Panc1 (cell line): ENCODE data around the gene BHLHE23. TPM values are rescaled to one million over a fixed set of nuclear protein-coding genes. Genes with fewer than 3 reads are reported as not detected.

Experiments used
- ATAC-seq: fragments of 200-7000 bp; cut with Tn5 transposase; 2 replicates; pipeline ENCODE4 v1.9.1; 2020; ENCODE audit warnings: mild to moderate bottlenecking, moderate library complexity
- BruUV-seq: library from RNA; stranded (reverse); fragments of 400-500 nt; replicated peaks from 2 replicates; lab custom pipeline; 2021; lab: Mats Ljungman, UMichigan
- CTCF ChIA-PET: fragments of 300-600 bp; sonication (Branson Sonifier 250); formaldehyde crosslinking; loops from one replicate; lab custom pipeline; 2022; ENCODE audit warnings: antibody characterized with exemption; lab: Charles Lee
- POLR2A ChIA-PET: fragments of 300-600 bp; sonication (Branson Sonifier 250); formaldehyde crosslinking; loops from one replicate; lab custom pipeline; 2022; ENCODE audit warnings: antibody characterized with exemption; lab: Charles Lee
- DNase-seq: peaks from one replicate; pipeline ENCODE4 v3.0.0-alpha.2; 2010; ENCODE audit warnings: low read depth, low spot score
- H3K27ac ChIP-seq: 2 replicates; pipeline ENCODE4 v1.5.1; 2011; ENCODE audit warnings: mild to moderate bottlenecking, low read length, inconsistent platforms
- H3K27me3 ChIP-seq: fragments of 200-500 bp; sonication (Bioruptor generic); 2 replicates; pipeline ENCODE4 v1.6.0; 2014; ENCODE audit warnings: low read length, inconsistent platforms; ENCODE audit not compliant: control insufficient read depth, insufficient read depth
- H3K36me3 ChIP-seq: fragments of 200-500 bp; sonication (Bioruptor generic); 2 replicates; pipeline ENCODE4 v1.5.1; 2014; ENCODE audit warnings: inconsistent platforms, mild to moderate bottlenecking, low read length, moderate library complexity; ENCODE audit not compliant: control insufficient read depth, insufficient read depth
- H3K4me1 ChIP-seq: 2 replicates; pipeline ENCODE4 v1.5.1; 2011; ENCODE audit warnings: inconsistent platforms, mild to moderate bottlenecking, low read length, moderate library complexity; ENCODE audit not compliant: control insufficient read depth, insufficient read depth
- H3K4me3 ChIP-seq, 2 experiments: 2 replicates each; pipeline ENCODE4 v1.5.1; 2011 to 2012; ENCODE audit warnings: low read depth in 2 of 2, low read length in 2 of 2, mild to moderate bottlenecking in 2 of 2, inconsistent platforms in 1 of 2, moderate library complexity in 1 of 2
- H3K9me3 ChIP-seq: fragments of 200-500 bp; sonication (Bioruptor generic); 2 replicates; pipeline ENCODE4 v1.5.1; 2014; ENCODE audit warnings: low read depth, mild to moderate bottlenecking, inconsistent platforms, low read length, moderate library complexity; ENCODE audit not compliant: control insufficient read depth, insufficient read depth
- POLR2AphosphoS5 ChIP-seq: IDR thresholded peaks from 2 replicates; pipeline ENCODE4 v1.6.1; 2012; ENCODE audit warnings: mild to moderate bottlenecking, low read depth, low read length, moderate library complexity
- SIN3A ChIP-seq: IDR thresholded peaks from 2 replicates; pipeline ENCODE4 v1.6.1; 2012; ENCODE audit warnings: low read depth, mild to moderate bottlenecking, low read length, moderate library complexity, borderline replicate concordance; ENCODE audit not compliant: insufficient read depth
- TCF7L2 ChIP-seq: IDR thresholded peaks from 2 replicates; pipeline ENCODE4 v1.6.1; 2011; ENCODE audit warnings: mild to moderate bottlenecking, low read depth, low read length, inconsistent platforms
- in situ Hi-C: cut with HindIII; loops from 2 replicates; pipeline ENCODE4 v1.10.0; 2016; ENCODE audit warnings: low sequenced_read_pairs, low pct_unique_long_range_greater_than_20kb
- intact Hi-C: fragments of 100-400 bp; cut with micrococcal nuclease; formaldehyde crosslinking; loops from one replicate; pipeline ENCODE4 v1.10.0; 2022; ENCODE audit not compliant: unreplicated experiment
- total RNA-seq: library from RNA; stranded (reverse); gene quantifications from one replicate; pipeline ENCODE4 v1.2.1, GENCODE V29; 2021; ENCODE audit not compliant: unreplicated experiment
- TF ChIP-seq, protein P1 (sequence below): fragments of 450-650 bp; IDR thresholded peaks from 2 replicates; pipeline ENCODE4 v1.5.1; 2017; ENCODE audit warnings: mild to moderate bottlenecking
- TF ChIP-seq, protein P2 (sequence below), 2 experiments: IDR thresholded peaks; 2 replicates each; pipeline ENCODE4 v1.6.1; 2011 to 2012; ENCODE audit warnings: low read depth in 2 of 2, control low read depth in 1 of 2, low read length in 1 of 2, mild to moderate bottlenecking in 1 of 2, moderate library complexity in 1 of 2; ENCODE audit not compliant: insufficient read depth in 1 of 2

BHLHE23 gene
- total RNA-seq, 1 experiment from 2014 or later: not detected

DNA sequence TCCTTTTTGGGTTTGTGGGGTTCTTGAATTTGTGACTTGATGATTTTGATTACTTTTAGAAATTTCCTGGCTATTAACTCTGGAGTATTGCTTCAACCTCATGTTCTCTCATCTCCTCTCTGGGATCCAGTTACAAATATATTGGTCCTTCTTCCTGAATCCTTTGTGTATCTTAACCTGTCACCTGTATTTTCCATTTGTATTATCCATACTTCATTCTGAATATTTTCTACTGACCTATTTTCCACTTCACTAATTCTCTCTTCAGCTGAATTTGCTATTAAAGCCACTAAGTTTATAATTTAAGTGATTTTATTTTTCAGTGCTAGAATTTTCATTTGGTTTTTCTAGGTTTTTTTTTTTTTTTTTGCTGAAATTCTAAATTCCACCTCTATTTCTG is 6.4 kb upstream of the BHLHE23 start:
- no peaks in the 10 kb centered on the region for H3K36me3 ChIP-seq
- CTCF ChIA-PET: no interaction called here
- intact Hi-C loops: no loop called here
- no TSS peak for BruUV-seq
- in situ Hi-C loops: no loop called here
- peaks cover 8% of the 10 kb centered on the region for H3K9me3 ChIP-seq
- POLR2A ChIA-PET: no interaction called here
- no peak for ATAC-seq
- H3K4me3 ChIP-seq: no peak overlapping the region
- TF ChIP-seq SIN3A (no peak), POLR2AphosphoS5 (no peak), TCF7L2 (no peak)
- TF ChIP-seq, protein P1, sequence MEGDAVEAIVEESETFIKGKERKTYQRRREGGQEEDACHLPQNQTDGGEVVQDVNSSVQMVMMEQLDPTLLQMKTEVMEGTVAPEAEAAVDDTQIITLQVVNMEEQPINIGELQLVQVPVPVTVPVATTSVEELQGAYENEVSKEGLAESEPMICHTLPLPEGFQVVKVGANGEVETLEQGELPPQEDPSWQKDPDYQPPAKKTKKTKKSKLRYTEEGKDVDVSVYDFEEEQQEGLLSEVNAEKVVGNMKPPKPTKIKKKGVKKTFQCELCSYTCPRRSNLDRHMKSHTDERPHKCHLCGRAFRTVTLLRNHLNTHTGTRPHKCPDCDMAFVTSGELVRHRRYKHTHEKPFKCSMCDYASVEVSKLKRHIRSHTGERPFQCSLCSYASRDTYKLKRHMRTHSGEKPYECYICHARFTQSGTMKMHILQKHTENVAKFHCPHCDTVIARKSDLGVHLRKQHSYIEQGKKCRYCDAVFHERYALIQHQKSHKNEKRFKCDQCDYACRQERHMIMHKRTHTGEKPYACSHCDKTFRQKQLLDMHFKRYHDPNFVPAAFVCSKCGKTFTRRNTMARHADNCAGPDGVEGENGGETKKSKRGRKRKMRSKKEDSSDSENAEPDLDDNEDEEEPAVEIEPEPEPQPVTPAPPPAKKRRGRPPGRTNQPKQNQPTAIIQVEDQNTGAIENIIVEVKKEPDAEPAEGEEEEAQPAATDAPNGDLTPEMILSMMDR: no peak
- TF ChIP-seq, protein P2, sequence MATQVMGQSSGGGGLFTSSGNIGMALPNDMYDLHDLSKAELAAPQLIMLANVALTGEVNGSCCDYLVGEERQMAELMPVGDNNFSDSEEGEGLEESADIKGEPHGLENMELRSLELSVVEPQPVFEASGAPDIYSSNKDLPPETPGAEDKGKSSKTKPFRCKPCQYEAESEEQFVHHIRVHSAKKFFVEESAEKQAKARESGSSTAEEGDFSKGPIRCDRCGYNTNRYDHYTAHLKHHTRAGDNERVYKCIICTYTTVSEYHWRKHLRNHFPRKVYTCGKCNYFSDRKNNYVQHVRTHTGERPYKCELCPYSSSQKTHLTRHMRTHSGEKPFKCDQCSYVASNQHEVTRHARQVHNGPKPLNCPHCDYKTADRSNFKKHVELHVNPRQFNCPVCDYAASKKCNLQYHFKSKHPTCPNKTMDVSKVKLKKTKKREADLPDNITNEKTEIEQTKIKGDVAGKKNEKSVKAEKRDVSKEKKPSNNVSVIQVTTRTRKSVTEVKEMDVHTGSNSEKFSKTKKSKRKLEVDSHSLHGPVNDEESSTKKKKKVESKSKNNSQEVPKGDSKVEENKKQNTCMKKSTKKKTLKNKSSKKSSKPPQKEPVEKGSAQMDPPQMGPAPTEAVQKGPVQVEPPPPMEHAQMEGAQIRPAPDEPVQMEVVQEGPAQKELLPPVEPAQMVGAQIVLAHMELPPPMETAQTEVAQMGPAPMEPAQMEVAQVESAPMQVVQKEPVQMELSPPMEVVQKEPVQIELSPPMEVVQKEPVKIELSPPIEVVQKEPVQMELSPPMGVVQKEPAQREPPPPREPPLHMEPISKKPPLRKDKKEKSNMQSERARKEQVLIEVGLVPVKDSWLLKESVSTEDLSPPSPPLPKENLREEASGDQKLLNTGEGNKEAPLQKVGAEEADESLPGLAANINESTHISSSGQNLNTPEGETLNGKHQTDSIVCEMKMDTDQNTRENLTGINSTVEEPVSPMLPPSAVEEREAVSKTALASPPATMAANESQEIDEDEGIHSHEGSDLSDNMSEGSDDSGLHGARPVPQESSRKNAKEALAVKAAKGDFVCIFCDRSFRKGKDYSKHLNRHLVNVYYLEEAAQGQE (IDR thresholded peaks at IDR 0.05; ENCODE audit: insufficient read depth in 1 of 2, low read depth in 2 of 2, low read length in 1 of 2): no peak
- peaks cover 6% of the 10 kb centered on the region for H3K4me1 ChIP-seq
- no peaks in the 10 kb centered on the region for H3K27me3 ChIP-seq
- no peak overlapping the region for H3K27ac ChIP-seq
- no peak for DNase-seq

DNA sequence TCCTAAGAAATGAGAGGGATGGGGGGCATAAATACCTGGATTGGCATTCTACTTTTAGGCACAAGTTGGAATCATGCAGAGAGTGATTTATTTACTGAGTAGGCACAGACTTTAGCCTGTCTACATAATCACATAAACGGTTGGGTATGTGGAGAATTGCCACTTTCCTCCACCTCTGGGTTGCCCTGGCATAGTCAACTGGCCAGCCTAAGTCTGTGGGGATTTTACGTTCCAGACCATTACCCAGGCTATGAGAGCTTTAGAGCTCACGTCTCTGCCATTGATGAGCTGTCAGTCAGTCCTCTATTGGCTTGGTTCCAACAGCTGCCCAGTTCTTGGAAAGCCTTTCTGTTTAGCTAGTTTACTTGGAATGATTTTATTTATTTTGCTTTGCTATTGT is 5.0 kb upstream of the BHLHE23 start:
- Histone ChIP-seq H3K9me3 (peaks cover 8% of the 10 kb centered on the region), H3K4me1 (peaks cover 6% of the 10 kb centered on the region), H3K36me3 (no peaks in the 10 kb centered on the region), H3K27ac (no peak overlapping the region), H3K27me3 (no peaks in the 10 kb centered on the region), H3K4me3 (no peak overlapping the region)
- DNase-seq: no peak
- BruUV-seq: no TSS peak
- POLR2A ChIA-PET: no interaction called here
- intact Hi-C loops (no loop called here), in situ Hi-C loops (no loop called here)
- CTCF ChIA-PET: interaction anchor here (0.8 kb wide), 1 partner anchor 37 kb away, joined by 4 read pairs; no protein-coding TSS in a partner anchor
- no peak for TF ChIP-seq POLR2AphosphoS5
- no peak for TF ChIP-seq SIN3A
- TF ChIP-seq, protein P2 (IDR thresholded peaks at IDR 0.05; ENCODE audit: insufficient read depth in 1 of 2, low read depth in 2 of 2, low read length in 1 of 2): no peak
- TF ChIP-seq, protein P1: no peak
- TF ChIP-seq TCF7L2: no peak
- no peak for ATAC-seq
